Activated naive CD4-positive, alpha-beta T cell treated with anti-CD3 and anti-CD28 coated beads, Interleukin-2, amount 50 U/mL, for 24 hours (primary cell): ENCODE data around the gene HDAC4.

Experiments used
- H3K27ac Mint-ChIP-seq: one replicate; pipeline ENCODE4 v1.8.0; 2021; ENCODE audit warnings: mild to moderate bottlenecking, mixed read lengths
- H3K27me3 Mint-ChIP-seq: one replicate; pipeline ENCODE4 v1.8.0; 2021; ENCODE audit warnings: mixed read lengths
- H3K36me3 Mint-ChIP-seq: one replicate; pipeline ENCODE4 v1.8.0; 2021; ENCODE audit warnings: mixed read lengths
- H3K4me1 Mint-ChIP-seq: one replicate; pipeline ENCODE4 v1.8.0; 2021; ENCODE audit warnings: mixed read lengths
- H3K4me3 Mint-ChIP-seq: one replicate; pipeline ENCODE4 v1.8.0; 2021; ENCODE audit warnings: mild to moderate bottlenecking, mixed read lengths
- H3K9me3 Mint-ChIP-seq: one replicate; pipeline ENCODE4 v1.8.0; 2021; ENCODE audit warnings: mixed read lengths

HDAC4 gene

DNA sequence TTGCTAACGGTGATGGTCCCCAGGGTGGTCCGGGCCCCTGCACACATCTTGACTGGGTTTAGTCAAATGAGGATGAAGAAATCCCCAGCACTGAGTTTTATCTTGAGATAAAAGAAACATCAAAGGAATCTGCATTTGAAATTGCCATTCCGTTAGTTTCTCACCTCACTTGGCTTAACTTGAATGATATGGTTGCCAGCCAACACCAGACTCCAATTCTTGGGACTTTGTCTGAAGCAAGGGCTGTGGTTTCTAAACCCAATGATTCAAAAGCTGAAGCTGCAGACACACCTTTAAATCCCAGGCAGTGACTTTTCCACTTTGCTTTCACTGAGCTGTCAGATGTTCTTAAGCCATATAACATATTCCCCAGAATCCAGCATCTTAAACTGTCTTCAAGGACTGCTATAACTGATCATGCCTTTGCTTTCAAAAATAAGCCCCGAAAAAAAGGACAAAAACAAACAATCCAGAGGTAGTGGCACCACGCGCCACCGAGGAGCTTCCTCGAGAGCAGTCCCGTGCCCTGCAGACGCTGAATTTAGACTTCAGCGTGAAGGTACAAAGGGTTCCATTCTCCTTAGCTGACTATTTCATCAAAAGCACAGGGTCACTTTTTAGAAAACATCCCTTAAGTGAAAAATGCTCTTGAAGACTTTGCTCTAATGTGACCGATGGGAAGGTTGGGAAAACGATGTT, 189.3 kb downstream of the HDAC4 start:
- Mint-ChIP-seq H3K27me3 (no peaks in the 10 kb centered on the region), H3K27ac (peak overlapping the region; percentile 14), H3K4me3 (peak overlapping the region; percentile 47), H3K9me3 (no peaks in the 10 kb centered on the region), H3K4me1 (peaks cover 85% of the 10 kb centered on the region), H3K36me3 (peaks cover 2% of the 10 kb centered on the region)

DNA sequence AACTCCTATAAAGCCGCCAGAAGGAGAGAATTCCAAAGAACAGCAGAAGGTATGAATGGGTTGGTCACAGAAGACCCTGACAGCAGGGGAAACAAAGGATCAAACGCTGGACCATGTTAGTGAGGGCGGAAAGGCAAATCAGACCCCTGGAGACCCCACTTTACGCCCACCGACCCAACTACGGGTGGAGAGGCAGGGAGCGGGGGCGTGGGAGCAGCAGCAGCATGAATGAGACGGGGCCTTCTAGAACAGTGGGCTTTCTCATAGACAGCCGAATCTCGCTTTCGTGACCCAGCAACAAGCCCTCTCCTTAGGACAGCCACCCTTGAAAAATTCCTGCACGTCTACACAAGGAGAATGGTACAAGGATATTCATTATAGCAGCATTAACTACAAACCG, 191.0 kb downstream of the HDAC4 start:
- Mint-ChIP-seq H3K4me3 (no peak overlapping the region), H3K4me1 (peaks cover 85% of the 10 kb centered on the region), H3K36me3 (peaks cover 4% of the 10 kb centered on the region), H3K27ac (no peak overlapping the region), H3K9me3 (no peaks in the 10 kb centered on the region), H3K27me3 (no peaks in the 10 kb centered on the region)

DNA sequence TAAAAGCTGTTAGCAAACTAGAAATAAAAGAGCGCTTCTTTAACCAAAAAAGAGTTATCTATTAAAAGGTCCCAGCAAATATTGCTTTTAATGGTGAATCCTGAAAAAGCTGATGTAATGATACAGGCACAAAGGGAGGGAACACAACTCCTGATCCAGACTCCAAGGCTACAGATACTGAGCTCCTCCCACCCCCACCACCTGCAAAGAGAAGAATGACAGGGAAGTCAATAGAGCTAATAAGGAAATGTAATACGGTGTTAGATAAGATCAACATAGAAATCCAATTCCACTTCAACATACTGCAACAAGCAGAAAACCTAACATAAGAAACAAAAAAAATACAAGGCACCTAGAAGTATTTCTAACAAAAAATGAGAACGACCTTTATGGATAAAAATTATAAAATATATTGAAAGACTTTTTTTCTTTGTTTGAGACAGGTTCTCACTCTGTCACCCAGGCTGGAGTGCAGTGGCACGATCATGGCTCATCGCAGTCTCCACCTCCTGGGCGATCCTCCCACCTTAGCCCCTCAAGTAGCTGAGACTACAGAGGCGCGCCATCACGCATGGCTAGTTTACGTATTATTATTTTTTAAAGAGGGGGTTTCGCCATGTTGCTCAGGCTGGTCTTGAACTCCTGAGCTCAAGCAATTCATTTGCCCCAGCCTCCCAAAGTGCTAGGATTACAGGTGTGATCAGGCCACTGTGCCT, 192.2 kb downstream of the HDAC4 start:
- peak overlapping the region; percentile 85 for H3K27ac Mint-ChIP-seq
- H3K4me3 Mint-ChIP-seq = no peak overlapping the region
- no peaks in the 10 kb centered on the region for H3K27me3 Mint-ChIP-seq
- peaks cover 2% of the 10 kb centered on the region for H3K36me3 Mint-ChIP-seq
- no peaks in the 10 kb centered on the region for H3K9me3 Mint-ChIP-seq
- H3K4me1 Mint-ChIP-seq = peaks cover 78% of the 10 kb centered on the region

GRCh38 chr2:239206851-239207250, 194.0 kb downstream of the HDAC4 start:
- no peaks in the 10 kb centered on the region for H3K9me3 Mint-ChIP-seq
- H3K36me3 Mint-ChIP-seq = peaks cover 2% of the 10 kb centered on the region
- H3K4me3 Mint-ChIP-seq = no peak overlapping the region
- no peak overlapping the region for H3K27ac Mint-ChIP-seq
- peaks cover 82% of the 10 kb centered on the region for H3K4me1 Mint-ChIP-seq
- H3K27me3 Mint-ChIP-seq = no peaks in the 10 kb centered on the region

DNA sequence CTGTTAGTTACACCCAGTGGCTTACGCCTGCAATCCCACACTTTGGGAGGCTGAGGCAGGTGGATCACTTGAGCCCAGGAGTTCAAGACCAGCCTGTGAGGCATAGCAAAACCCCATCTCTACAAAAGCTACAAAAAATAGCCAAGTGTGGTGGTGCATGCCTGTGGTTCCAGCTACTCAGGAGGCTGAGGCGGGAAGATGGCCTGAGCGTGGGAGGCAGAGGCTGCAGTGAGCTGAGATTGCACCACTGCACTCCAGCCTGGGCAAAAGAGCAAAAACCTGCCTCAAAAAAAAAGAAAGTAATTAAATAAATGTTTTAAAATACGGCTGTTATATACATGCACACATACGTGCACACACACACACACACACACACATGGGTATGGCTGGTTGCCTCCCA, 194.8 kb downstream of the HDAC4 start:
- Mint-ChIP-seq H3K4me1 (peaks cover 76% of the 10 kb centered on the region), H3K9me3 (no peaks in the 10 kb centered on the region), H3K27me3 (no peaks in the 10 kb centered on the region), H3K36me3 (peaks cover 2% of the 10 kb centered on the region), H3K4me3 (no peak overlapping the region), H3K27ac (no peak overlapping the region)

DNA sequence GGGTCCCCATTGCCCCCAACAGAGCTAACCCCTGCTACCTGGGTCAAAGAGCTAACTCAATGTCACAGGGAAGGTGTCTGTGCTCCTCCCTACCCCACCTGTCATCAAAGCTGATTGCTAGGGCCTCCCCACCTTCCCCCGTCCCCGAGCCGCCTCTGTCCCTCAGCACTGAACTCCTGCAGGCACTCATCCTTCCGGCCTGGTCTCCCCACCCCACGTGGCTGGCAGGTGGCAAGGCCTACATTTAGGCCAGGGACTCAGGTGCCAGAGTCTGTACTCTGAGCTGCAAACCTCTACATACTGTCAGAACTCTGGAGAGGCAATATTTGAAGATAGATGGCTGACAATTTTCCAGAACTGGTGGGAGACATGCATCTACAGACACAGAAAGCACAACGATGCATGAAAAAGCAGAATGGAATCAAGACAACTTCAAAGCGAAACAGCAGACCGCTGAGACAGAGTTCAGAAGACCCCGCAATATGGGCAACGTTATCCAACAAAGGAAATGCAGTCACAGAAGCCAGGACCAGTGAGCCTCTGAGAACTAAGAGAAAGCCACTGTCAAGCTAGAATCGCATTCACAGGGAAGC, 195.8 kb downstream of the HDAC4 start:
- H3K4me3 Mint-ChIP-seq = peak overlapping the region; percentile 47

DNA sequence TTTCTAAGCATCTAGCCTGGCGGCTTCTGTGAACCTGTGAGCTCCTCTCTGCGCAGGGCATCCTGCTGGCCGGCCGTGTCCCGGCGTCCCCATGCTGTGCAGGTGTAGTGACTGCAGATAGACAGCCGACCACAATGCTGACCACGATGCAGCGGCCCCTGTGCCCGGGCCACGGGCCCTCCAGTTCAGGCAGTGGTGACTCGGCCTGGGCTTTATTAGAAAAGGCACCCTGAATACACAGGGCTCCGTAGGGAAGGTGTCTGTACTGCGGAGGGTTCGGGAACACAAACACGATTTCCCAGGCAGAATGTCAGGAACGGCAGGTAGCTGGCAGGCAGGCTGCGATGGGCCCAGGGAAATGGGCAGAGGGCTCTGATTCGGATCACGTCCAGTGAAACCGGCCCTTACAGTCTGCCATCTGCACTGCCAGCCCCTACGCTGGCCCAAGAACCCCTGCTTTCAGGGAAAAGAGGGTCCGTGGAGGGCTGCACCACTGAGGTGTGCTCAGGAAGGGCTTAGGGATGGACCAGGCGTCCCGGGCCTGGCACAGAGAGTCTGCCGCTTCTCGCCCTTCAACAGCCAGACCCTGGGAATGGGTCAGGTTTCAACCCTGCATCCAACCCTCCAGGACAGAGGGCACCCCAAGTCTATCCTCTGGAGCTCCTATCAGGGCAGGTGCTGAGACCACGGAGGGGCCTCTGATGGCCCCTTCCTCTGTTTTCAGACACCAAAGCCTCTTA, 196.5 kb downstream of the HDAC4 start:
- no peak overlapping the region for H3K27ac Mint-ChIP-seq

More for the DNA sequence above, 195.8 kb downstream of the HDAC4 start:
- Mint-ChIP-seq H3K4me1 (peaks cover 76% of the 10 kb centered on the region), H3K27ac (peak overlapping the region; percentile 59), H3K9me3 (no peaks in the 10 kb centered on the region), H3K27me3 (no peaks in the 10 kb centered on the region), H3K36me3 (peaks cover 2% of the 10 kb centered on the region)

GRCh38 chr2:239203443-239204135, 197.2 kb downstream of the HDAC4 start:
- H3K27ac Mint-ChIP-seq = no peak overlapping the region

More for the DNA sequence above, 196.5 kb downstream of the HDAC4 start:
- Mint-ChIP-seq H3K9me3 (no peaks in the 10 kb centered on the region), H3K36me3 (peaks cover 2% of the 10 kb centered on the region), H3K4me1 (peaks cover 71% of the 10 kb centered on the region), H3K4me3 (no peak overlapping the region), H3K27me3 (no peaks in the 10 kb centered on the region)

GRCh38 chr2:239202836-239203235, 198.0 kb downstream of the HDAC4 start:
- Mint-ChIP-seq H3K4me3 (no peak overlapping the region), H3K36me3 (peaks cover 2% of the 10 kb centered on the region), H3K9me3 (no peaks in the 10 kb centered on the region), H3K27ac (no peak overlapping the region), H3K4me1 (peaks cover 60% of the 10 kb centered on the region), H3K27me3 (no peaks in the 10 kb centered on the region)

More at GRCh38 chr2:239203443-239204135, 197.2 kb downstream of the HDAC4 start:
- Mint-ChIP-seq H3K9me3 (no peaks in the 10 kb centered on the region), H3K27me3 (no peaks in the 10 kb centered on the region), H3K36me3 (peaks cover 2% of the 10 kb centered on the region), H3K4me3 (no peak overlapping the region), H3K4me1 (peaks cover 64% of the 10 kb centered on the region)

- Mint-ChIP-seq H3K36me3 (peaks cover 4% of the 10 kb centered on the region), H3K27me3 (no peaks in the 10 kb centered on the region), H3K9me3 (no peaks in the 10 kb centered on the region), H3K4me3 (no peak overlapping the region), H3K27ac (no peak overlapping the region), H3K4me1 (peaks cover 55% of the 10 kb centered on the region)
Measured at GRCh38 chr2:239202343-239202742, 198.5 kb downstream of the HDAC4 start.

DNA sequence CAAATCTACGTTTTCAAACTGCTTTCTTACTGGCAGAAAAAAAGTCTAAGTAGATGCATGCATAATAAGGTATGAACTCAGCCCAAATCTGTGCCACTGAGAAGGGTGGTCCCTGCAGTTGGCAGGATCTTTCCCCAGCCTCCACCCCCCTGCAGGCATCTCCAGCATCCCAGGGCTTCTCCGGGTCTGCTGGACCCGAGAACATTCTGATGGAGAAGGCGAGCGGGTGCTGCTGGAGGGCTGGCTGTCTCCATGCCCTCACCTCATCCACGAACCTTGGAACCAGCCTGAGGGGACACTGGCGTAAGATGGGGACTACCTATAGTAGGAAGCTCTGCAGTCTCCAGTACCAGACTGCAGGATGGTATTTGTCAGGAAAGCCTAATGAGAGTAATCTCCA, 198.9 kb downstream of the HDAC4 start:
- peaks cover 4% of the 10 kb centered on the region for H3K36me3 Mint-ChIP-seq
- H3K27me3 Mint-ChIP-seq = no peaks in the 10 kb centered on the region
- peak overlapping the region; percentile 23 for H3K27ac Mint-ChIP-seq
- H3K4me1 Mint-ChIP-seq = peaks cover 53% of the 10 kb centered on the region
- H3K4me3 Mint-ChIP-seq = no peak overlapping the region
- H3K9me3 Mint-ChIP-seq = no peaks in the 10 kb centered on the region

DNA sequence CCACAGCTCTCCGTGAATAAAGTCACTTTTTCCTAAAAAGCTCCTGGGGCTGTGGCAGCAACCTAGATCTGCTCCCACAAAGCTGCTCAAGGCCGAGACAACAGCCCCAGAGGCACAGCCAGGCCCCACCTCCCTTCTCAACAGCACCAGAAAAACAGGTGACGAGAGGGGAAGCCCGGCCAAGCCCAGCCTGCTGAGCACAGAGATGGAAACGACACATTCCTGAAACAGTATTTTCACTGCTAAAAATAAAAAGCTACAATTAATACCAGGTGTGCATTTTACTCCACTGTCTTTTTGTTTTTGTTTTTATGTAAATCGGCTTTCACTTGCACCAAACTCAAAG, 199.3 kb downstream of the HDAC4 start:
- H3K27me3 Mint-ChIP-seq = no peaks in the 10 kb centered on the region
- peaks cover 4% of the 10 kb centered on the region for H3K36me3 Mint-ChIP-seq
- no peaks in the 10 kb centered on the region for H3K9me3 Mint-ChIP-seq
- H3K4me3 Mint-ChIP-seq = no peak overlapping the region
- H3K27ac Mint-ChIP-seq = peak overlapping the region; percentile 23
- H3K4me1 Mint-ChIP-seq = peaks cover 50% of the 10 kb centered on the region

- peaks cover 4% of the 10 kb centered on the region for H3K36me3 Mint-ChIP-seq
Measured at GRCh38 chr2:239200646-239201530, 199.9 kb downstream of the HDAC4 start.

GRCh38 chr2:239199041-239199768, 201.6 kb downstream of the HDAC4 start:
- H3K4me1 Mint-ChIP-seq = peaks cover 48% of the 10 kb centered on the region
- H3K4me3 Mint-ChIP-seq = no peak overlapping the region
- H3K27me3 Mint-ChIP-seq = no peaks in the 10 kb centered on the region
- no peaks in the 10 kb centered on the region for H3K9me3 Mint-ChIP-seq
- H3K36me3 Mint-ChIP-seq = peaks cover 4% of the 10 kb centered on the region
- no peak overlapping the region for H3K27ac Mint-ChIP-seq

More at GRCh38 chr2:239200646-239201530, 199.9 kb downstream of the HDAC4 start:
- Mint-ChIP-seq H3K27me3 (no peaks in the 10 kb centered on the region), H3K4me1 (peaks cover 48% of the 10 kb centered on the region), H3K4me3 (no peak overlapping the region), H3K9me3 (no peaks in the 10 kb centered on the region), H3K27ac (no peak overlapping the region)
